CD14-positive monocyte (primary cell): ENCODE measurements around the gene DPY19L3. TPM values are rescaled to one million over a fixed set of nuclear protein-coding genes. Genes with fewer than 3 reads are reported as not detected.

Experiments used
- DNase-seq, 3 donors: peaks; one replicate each; pipeline ENCODE4 v3.0.0-alpha.2; 2011 to 2022
- H2AFZ ChIP-seq: 2 replicates; pipeline ENCODE4 v1.6.0; 2012; ENCODE audit warnings: mild to moderate bottlenecking, low read depth, low read length, inconsistent platforms; ENCODE audit not compliant: insufficient read depth, poor library complexity, severe bottlenecking
- H3K27ac ChIP-seq, 2 donors: 1 replicate in 1 of 2; 2 replicates in 1 of 2; pipeline ENCODE4 v1.5.1; 2012 to 2013; ENCODE audit warnings: low read length in 2 of 2, control low read depth in 1 of 2, inconsistent platforms in 1 of 2, low read depth in 1 of 2, mild to moderate bottlenecking in 1 of 2
- H3K27me3 ChIP-seq, 2 donors: one replicate each; pipeline versions ENCODE4 v1.6.0 to v1.6.1; 2011 to 2013; ENCODE audit warnings: low read length in 2 of 2; ENCODE audit not compliant: control insufficient read depth in 2 of 2, insufficient read depth in 2 of 2
- H3K36me3 ChIP-seq, 2 donors: replicated peaks in 1 of 2; 1 replicate in 1 of 2; 2 replicates in 1 of 2; pipeline versions ENCODE4 v1.5.1 to v1.6.1; 2012 to 2013; ENCODE audit warnings: low read length in 2 of 2, control low read depth in 1 of 2, inconsistent platforms in 1 of 2, mild to moderate bottlenecking in 1 of 2; ENCODE audit not compliant: insufficient read depth in 2 of 2, control insufficient read depth in 1 of 2
- H3K4me1 ChIP-seq, 2 donors: 1 replicate in 1 of 2; 2 replicates in 1 of 2; pipeline versions ENCODE4 v1.5.1 to v1.6.1; 2012 to 2013; ENCODE audit warnings: low read length in 2 of 2, control low read depth in 1 of 2, inconsistent platforms in 1 of 2, mild to moderate bottlenecking in 1 of 2, moderate library complexity in 1 of 2; ENCODE audit not compliant: insufficient read depth in 2 of 2, control insufficient read depth in 1 of 2
- H3K4me2 ChIP-seq: replicated peaks from 2 replicates; pipeline ENCODE3; 2012; ENCODE audit warnings: low read length, moderate library complexity, mild to moderate bottlenecking; ENCODE audit not compliant: poor library complexity, severe bottlenecking; ENCODE audit errors: extremely low read depth
- H3K4me3 ChIP-seq, 3 experiments: fragments of 200-600 bp in 1 of 3; sonication (generic) in 1 of 3; replicated peaks in 1 of 3; 1 replicate in 2 of 3; 2 replicates in 1 of 3; pipeline ENCODE4 v1.5.1; 2011 to 2013; ENCODE audit warnings: low read length in 3 of 3, mild to moderate bottlenecking in 3 of 3, control low read depth in 2 of 3, low read depth in 2 of 3, inconsistent platforms in 1 of 3, moderate library complexity in 1 of 3
- H3K79me2 ChIP-seq: 2 replicates; pipeline ENCODE4 v1.6.0; 2012; ENCODE audit warnings: mild to moderate bottlenecking, control low read depth, inconsistent platforms, low read length, moderate library complexity; ENCODE audit not compliant: insufficient read depth
- H3K9ac ChIP-seq: 2 replicates; pipeline ENCODE4 v1.6.0; 2017; ENCODE audit warnings: low read length, mild to moderate bottlenecking; ENCODE audit not compliant: insufficient read depth, poor library complexity, severe bottlenecking
- H3K9me3 ChIP-seq, 2 donors: replicated peaks in 1 of 2; 1 replicate in 1 of 2; 2 replicates in 1 of 2; pipeline versions ENCODE4 v1.5.1 to v1.6.1; 2012 to 2013; ENCODE audit warnings: low read length in 2 of 2, control low read depth in 1 of 2; ENCODE audit not compliant: control insufficient read depth in 1 of 2, insufficient read depth in 1 of 2
- H4K20me1 ChIP-seq: 2 replicates; pipeline ENCODE4 v1.6.0; 2012; ENCODE audit warnings: mild to moderate bottlenecking, low read length, control low read depth, moderate library complexity; ENCODE audit not compliant: insufficient read depth
- H3K27ac Mint-ChIP-seq, 7 donors: one replicate each; pipeline ENCODE4 v1.8.0; 2020; ENCODE audit warnings: mild to moderate bottlenecking in 7 of 7, mixed read lengths in 7 of 7, moderate library complexity in 6 of 7, inconsistent platforms in 2 of 7
- H3K27me3 Mint-ChIP-seq, 3 donors: one replicate each; pipeline ENCODE4 v1.8.0; 2021 to 2022; ENCODE audit warnings: low read depth in 3 of 3, mild to moderate bottlenecking in 3 of 3, mixed read lengths in 3 of 3, moderate library complexity in 3 of 3, inconsistent platforms in 1 of 3
- H3K36me3 Mint-ChIP-seq, 2 donors: one replicate each; pipeline ENCODE4 v1.8.0; 2020; ENCODE audit warnings: mixed read lengths in 2 of 2, inconsistent platforms in 1 of 2, mild to moderate bottlenecking in 1 of 2
- H3K4me1 Mint-ChIP-seq: one replicate; pipeline ENCODE4 v1.8.0; 2020; ENCODE audit warnings: mild to moderate bottlenecking, mixed read lengths
- H3K4me3 Mint-ChIP-seq, 2 donors: one replicate each; pipeline ENCODE4 v1.8.0; 2020; ENCODE audit warnings: mild to moderate bottlenecking in 2 of 2, mixed read lengths in 2 of 2, moderate library complexity in 1 of 2
- H3K9me3 Mint-ChIP-seq, 7 donors: one replicate each; pipeline ENCODE4 v1.8.0; 2020 to 2022; ENCODE audit warnings: mixed read lengths in 7 of 7, mild to moderate bottlenecking in 6 of 7, moderate library complexity in 6 of 7, inconsistent platforms in 2 of 7
- CTCF ChIP-seq: fragments of 200-600 bp; IDR thresholded peaks from one replicate; pipeline ENCODE4 v1.8.0; 2022; ENCODE audit warnings: antibody characterized with exemption, mild to moderate bottlenecking
- WGBS: methylation state at CpG from one replicate; pipeline ENCODE4 v1.1.5; 2013; ENCODE audit warnings: missing lambda C conversion rate; ENCODE audit not compliant: insufficient coverage; 5-methylcytosine and 5-hydroxymethylcytosine counted together
- intact Hi-C, 2 donors: fragments of 100-400 bp; cut with micrococcal nuclease; formaldehyde crosslinking; loops; one replicate each; pipeline versions ENCODE4 v1.15.0 to v1.15.1; 2023
- polyA plus RNA-seq, 3 donors: library from polyadenylated mRNA; depleted of rRNA in 1 of 3; unstranded in 2 of 3; stranded (reverse) in 1 of 3; fragments of 300-500 nt in 2 of 3; fragments of >200 nt in 1 of 3; fragmentation: Illumina TruSeq in 2 of 3; gene quantifications; 1 replicate in 2 of 3; 2 replicates in 1 of 3; pipeline ENCODE4 v1.2.3, GENCODE V29; 2012 to 2021

DPY19L3 gene
- polyA plus RNA-seq, 3 donors: 6.5 to 13.8 (median 7.7) TPM

- Mint-ChIP-seq H3K9me3 (no peaks in the 10 kb centered on the region), H3K4me1 (no peaks in the 10 kb centered on the region), H3K36me3 (peaks cover 36 to 42% of the 10 kb centered on the region in 2 donors), H3K4me3 (no peak overlapping the region), H3K27ac (no peak overlapping the region), H3K27me3 (peaks cover 0 to 1% (median 0%) of the 10 kb centered on the region in 3 donors)
- H3K79me2 ChIP-seq: no peaks in the 10 kb centered on the region
- H3K27ac ChIP-seq: no peak overlapping the region
- H3K9me3 ChIP-seq: no peaks in the 10 kb centered on the region
- H3K4me3 ChIP-seq: no peak overlapping the region
- H3K4me2 ChIP-seq: no peak overlapping the region
- H2AFZ ChIP-seq: no peak overlapping the region
- no peak for DNase-seq
- no peak overlapping the region for H3K9ac ChIP-seq
- H3K4me1 ChIP-seq: no peaks in the 10 kb centered on the region
- intact Hi-C loops: no loop called here
- H4K20me1 ChIP-seq: no peaks in the 10 kb centered on the region
- peaks cover 8 to 47% of the 10 kb centered on the region in 2 donors for H3K36me3 ChIP-seq
- no peak for TF ChIP-seq CTCF
- no peaks in the 10 kb centered on the region for H3K27me3 ChIP-seq
- 100% methylated on average over 1 of the region's 3 CpGs for WGBS
Observed at GRCh38 chr19:32459204-32459865, 53.8 kb downstream of the DPY19L3 start.

- Histone ChIP-seq H3K79me2 (no peaks in the 10 kb centered on the region), H3K9me3 (no peaks in the 10 kb centered on the region), H3K27me3 (no peaks in the 10 kb centered on the region), H3K4me3 (no peak overlapping the region), H3K27ac (no peak overlapping the region), H3K36me3 (peaks cover 8 to 47% of the 10 kb centered on the region in 2 donors), H2AFZ (no peak overlapping the region), H3K4me2 (no peak overlapping the region), H4K20me1 (no peaks in the 10 kb centered on the region), H3K4me1 (no peaks in the 10 kb centered on the region), H3K9ac (no peak overlapping the region)
- Mint-ChIP-seq H3K4me1 (no peaks in the 10 kb centered on the region), H3K4me3 (no peak overlapping the region), H3K9me3 (no peaks in the 10 kb centered on the region), H3K27me3 (peaks cover 0 to 1% (median 0%) of the 10 kb centered on the region in 3 donors), H3K27ac (no peak overlapping the region), H3K36me3 (peaks cover 36 to 41% of the 10 kb centered on the region in 2 donors)
- intact Hi-C loops: no loop called here
- DNase-seq: no peak
- no CpG with 5 or more reads among the region's 3 CpGs for WGBS
- TF ChIP-seq CTCF: no peak
Observed at GRCh38 chr19:32460476-32460875, 54.9 kb downstream of the DPY19L3 start.
